Measurements from ENCODE around the gene MAP2K7. TPM values are rescaled to one million over a fixed set of nuclear protein-coding genes. Genes with fewer than 3 reads are reported as not detected.

MAP2K7 gene
- total and polyA plus RNA-seq, 7 donors = 12.5 to 27.8 (median 16.5) TPM

GRCh38 chr19:7883105-7883504, 20.6 kb upstream of the MAP2K7 start:
- H3K36me3 ChIP-seq = no peaks in the 10 kb centered on the region
- H3K27ac ChIP-seq = no peak overlapping the region
- intact Hi-C loops (cut with DNase I) = no loop called here
- H3K9me3 ChIP-seq = no peaks in the 10 kb centered on the region
- TF ChIP-seq POLR2A (IDR thresholded peaks at IDR 0.05) (no peak), EP300 (IDR thresholded peaks at IDR 0.05) (no peak), POLR2AphosphoS5 (IDR thresholded peaks at IDR 0.05) (no peak)
- TF ChIP-seq, protein P1, sequence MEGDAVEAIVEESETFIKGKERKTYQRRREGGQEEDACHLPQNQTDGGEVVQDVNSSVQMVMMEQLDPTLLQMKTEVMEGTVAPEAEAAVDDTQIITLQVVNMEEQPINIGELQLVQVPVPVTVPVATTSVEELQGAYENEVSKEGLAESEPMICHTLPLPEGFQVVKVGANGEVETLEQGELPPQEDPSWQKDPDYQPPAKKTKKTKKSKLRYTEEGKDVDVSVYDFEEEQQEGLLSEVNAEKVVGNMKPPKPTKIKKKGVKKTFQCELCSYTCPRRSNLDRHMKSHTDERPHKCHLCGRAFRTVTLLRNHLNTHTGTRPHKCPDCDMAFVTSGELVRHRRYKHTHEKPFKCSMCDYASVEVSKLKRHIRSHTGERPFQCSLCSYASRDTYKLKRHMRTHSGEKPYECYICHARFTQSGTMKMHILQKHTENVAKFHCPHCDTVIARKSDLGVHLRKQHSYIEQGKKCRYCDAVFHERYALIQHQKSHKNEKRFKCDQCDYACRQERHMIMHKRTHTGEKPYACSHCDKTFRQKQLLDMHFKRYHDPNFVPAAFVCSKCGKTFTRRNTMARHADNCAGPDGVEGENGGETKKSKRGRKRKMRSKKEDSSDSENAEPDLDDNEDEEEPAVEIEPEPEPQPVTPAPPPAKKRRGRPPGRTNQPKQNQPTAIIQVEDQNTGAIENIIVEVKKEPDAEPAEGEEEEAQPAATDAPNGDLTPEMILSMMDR (IDR thresholded peaks at IDR 0.05) = no peak
- peaks cover 6 to 10% (median 8%) of the 10 kb centered on the region in 3 donors for H3K27me3 ChIP-seq
- no peak for DNase-seq
- H3K4me1 ChIP-seq = peaks cover 0 to under 1% (median under 1%) of the 10 kb centered on the region in 4 donors
- no peak overlapping the region for H3K4me3 ChIP-seq
- 81 to 91% methylated on average over 4 of the region's 4 CpGs for WGBS, 2 donors

GRCh38 chr19:7883796-7884570, 19.7 kb upstream of the MAP2K7 start:
- Histone ChIP-seq H3K36me3 (no peaks in the 10 kb centered on the region), H3K27ac (no peak overlapping the region), H3K27me3 (peaks cover 13 to 18% (median 15%) of the 10 kb centered on the region in 3 donors), H3K4me3 (no peak overlapping the region), H3K9me3 (no peaks in the 10 kb centered on the region), H3K4me1 (peaks cover 0 to 8% (median 6%) of the 10 kb centered on the region in 4 donors)
- WGBS, 2 donors = 81 to 85% methylated on average over 2 of the region's 2 CpGs
- TF ChIP-seq POLR2A (IDR thresholded peaks at IDR 0.05) (no peak), EP300 (IDR thresholded peaks at IDR 0.05) (no peak), POLR2AphosphoS5 (IDR thresholded peaks at IDR 0.05) (no peak)
- TF ChIP-seq, protein P1 (IDR thresholded peaks at IDR 0.05) = no peak
- intact Hi-C loops (cut with DNase I) = no loop called here
- DNase-seq = no peak

DNA sequence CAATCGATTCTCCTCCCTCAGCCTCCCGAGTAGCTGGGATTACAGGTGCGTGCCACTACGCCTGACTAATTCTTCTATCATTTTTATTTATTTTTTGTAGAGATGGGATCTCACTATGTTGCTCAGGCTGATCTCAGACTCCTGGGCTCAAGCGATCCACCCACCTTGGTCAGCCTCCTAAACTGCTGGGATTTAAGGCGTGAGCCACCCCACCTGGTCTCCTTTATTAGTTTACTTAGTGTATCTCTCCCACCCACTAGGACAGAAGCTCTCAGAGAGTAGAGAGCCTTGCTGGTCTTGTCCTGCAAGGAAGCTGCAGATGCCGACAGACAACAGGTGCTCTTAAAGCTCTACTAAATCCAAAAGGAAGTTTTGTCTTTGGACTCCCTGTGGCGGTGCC, 17.9 kb upstream of the MAP2K7 start:
- intact Hi-C loops (cut with DNase I) = no loop called here

GRCh38 chr19:7887408-7888144, 16.1 kb upstream of the MAP2K7 start:
- Histone ChIP-seq H3K27ac (no peak overlapping the region), H3K9me3 (no peaks in the 10 kb centered on the region), H3K27me3 (peaks cover 13 to 35% (median 15%) of the 10 kb centered on the region in 3 donors), H3K36me3 (no peaks in the 10 kb centered on the region), H3K4me1 (peaks cover 0 to 8% (median 6%) of the 10 kb centered on the region in 4 donors), H3K4me3 (no peak overlapping the region)
- DNase-seq = no peak
- TF ChIP-seq POLR2A (IDR thresholded peaks at IDR 0.05) (no peak), EP300 (IDR thresholded peaks at IDR 0.05) (no peak), POLR2AphosphoS5 (IDR thresholded peaks at IDR 0.05) (no peak)
- TF ChIP-seq, protein P1 (IDR thresholded peaks at IDR 0.05) = no peak
- 50 to 74% methylated on average over 16 of the region's 16 CpGs for WGBS, 2 donors
- intact Hi-C loops (cut with DNase I) = no loop called here

More for the DNA sequence above, 17.9 kb upstream of the MAP2K7 start:
- DNase-seq = no peak
- no peak overlapping the region for H3K27ac ChIP-seq
- peaks cover 13 to 31% (median 15%) of the 10 kb centered on the region in 3 donors for H3K27me3 ChIP-seq
- no peak overlapping the region for H3K4me3 ChIP-seq
- H3K9me3 ChIP-seq = no peaks in the 10 kb centered on the region
- 48 to 79% methylated on average over 8 of the region's 8 CpGs for whole genome bisulfite sequencing, 2 donors
- TF ChIP-seq, protein P1 (IDR thresholded peaks at IDR 0.05) = no peak
- TF ChIP-seq POLR2A (IDR thresholded peaks at IDR 0.05) = no peak
- no peak for TF ChIP-seq POLR2AphosphoS5 (IDR thresholded peaks at IDR 0.05)
- TF ChIP-seq EP300 (IDR thresholded peaks at IDR 0.05) = no peak
- peaks cover 0 to 8% (median 6%) of the 10 kb centered on the region in 4 donors for H3K4me1 ChIP-seq
- no peaks in the 10 kb centered on the region for H3K36me3 ChIP-seq
